AG04449 (cell line): ENCODE data around the gene BRD4.

Source experiments
- CTCF ChIA-PET: fragments of 350-600 bp; formaldehyde crosslinking; extraction: SDS; loops from one replicate; lab custom pipeline; 2021; ENCODE audit warnings: antibody characterized with exemption; lab: Yijun Ruan, JAX
- POLR2A ChIA-PET: fragments of 400-600, 350-600 bp; formaldehyde crosslinking; extraction: SDS; loops from one replicate; lab custom pipeline; 2020; ENCODE audit warnings: antibody characterized with exemption, inconsistent platforms; lab: Yijun Ruan, JAX
- DNase-seq: peaks from one replicate; pipeline ENCODE4 v3.0.0-alpha.2; 2010; ENCODE audit warnings: low read depth, low spot score
- H3K4me3 ChIP-seq: 2 replicates; pipeline ENCODE4 v1.5.1; 2011; ENCODE audit warnings: low read depth, mild to moderate bottlenecking, control low read depth, low read length
- TF ChIP-seq, protein P1 (sequence below): IDR thresholded peaks from one replicate; pipeline ENCODE4 v1.5.1; 2011; ENCODE audit warnings: mild to moderate bottlenecking, moderate library complexity, low read length, control low read depth, inconsistent platforms; ENCODE audit not compliant: insufficient read depth; ENCODE audit errors: missing control alignments

Gene BRD4

GRCh38 chr19:15331419-15332310 is 674 bp downstream of the BRD4 start:
- DNase-seq, result no peak
- CTCF ChIA-PET, result no interaction called here
- TF ChIP-seq, protein P1, sequence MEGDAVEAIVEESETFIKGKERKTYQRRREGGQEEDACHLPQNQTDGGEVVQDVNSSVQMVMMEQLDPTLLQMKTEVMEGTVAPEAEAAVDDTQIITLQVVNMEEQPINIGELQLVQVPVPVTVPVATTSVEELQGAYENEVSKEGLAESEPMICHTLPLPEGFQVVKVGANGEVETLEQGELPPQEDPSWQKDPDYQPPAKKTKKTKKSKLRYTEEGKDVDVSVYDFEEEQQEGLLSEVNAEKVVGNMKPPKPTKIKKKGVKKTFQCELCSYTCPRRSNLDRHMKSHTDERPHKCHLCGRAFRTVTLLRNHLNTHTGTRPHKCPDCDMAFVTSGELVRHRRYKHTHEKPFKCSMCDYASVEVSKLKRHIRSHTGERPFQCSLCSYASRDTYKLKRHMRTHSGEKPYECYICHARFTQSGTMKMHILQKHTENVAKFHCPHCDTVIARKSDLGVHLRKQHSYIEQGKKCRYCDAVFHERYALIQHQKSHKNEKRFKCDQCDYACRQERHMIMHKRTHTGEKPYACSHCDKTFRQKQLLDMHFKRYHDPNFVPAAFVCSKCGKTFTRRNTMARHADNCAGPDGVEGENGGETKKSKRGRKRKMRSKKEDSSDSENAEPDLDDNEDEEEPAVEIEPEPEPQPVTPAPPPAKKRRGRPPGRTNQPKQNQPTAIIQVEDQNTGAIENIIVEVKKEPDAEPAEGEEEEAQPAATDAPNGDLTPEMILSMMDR, result no peak
- peak overlapping the region; percentile 92 for H3K4me3 ChIP-seq
- POLR2A ChIA-PET, result interaction anchor here (0.6 to 1.0 kb wide), 4 partner anchors 44 to 162 kb away, joined by 3 read pairs; no protein-coding TSS in a partner anchor

- CTCF ChIA-PET, result no interaction called here
- H3K4me3 ChIP-seq, result peak overlapping the region; percentile 92
- peak; percentile 52 for DNase-seq
- TF ChIP-seq, protein P1, result no peak
- POLR2A ChIA-PET, result interaction anchor here (0.6 kb wide), 1 partner anchor 162 kb away, joined by 3 read pairs; no protein-coding TSS in a partner anchor
Measured at GRCh38 chr19:15330801-15331418, 1.4 kb downstream of the BRD4 start.

DNA sequence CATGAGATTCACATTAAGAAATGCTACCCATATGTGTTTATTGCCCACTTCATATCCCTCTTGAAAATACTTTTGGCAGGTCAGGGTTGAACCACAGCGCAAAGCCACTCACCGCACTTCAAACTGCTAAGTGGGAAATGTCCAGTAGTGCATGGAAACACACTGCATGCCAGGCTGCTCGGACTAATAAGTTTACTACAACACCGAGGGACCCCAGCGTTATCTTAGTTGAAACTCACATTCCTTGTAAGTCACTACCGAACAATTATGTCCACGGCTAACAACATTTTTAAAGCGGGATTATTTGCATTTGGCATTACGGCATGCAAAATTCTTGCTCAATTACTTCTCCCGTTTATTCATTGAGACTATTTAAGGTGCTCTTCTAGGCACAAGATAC is 4.0 kb downstream of the BRD4 start:
- TF ChIP-seq, protein P1, result no peak
- DNase-seq, result no peak
- CTCF ChIA-PET, result interaction anchor here (1.5 kb wide), 1 partner anchor 76 kb away, joined by 3 read pairs; no protein-coding TSS in a partner anchor
- POLR2A ChIA-PET, result no interaction called here
- H3K4me3 ChIP-seq, result no peak overlapping the region

- ChIA-PET CTCF (interaction anchor here (1.3 kb wide), 1 partner anchor 61 kb away, joined by 3 read pairs; no protein-coding TSS in a partner anchor), POLR2A (interaction anchor here (1.3 kb wide), 1 partner anchor 7 kb away, joined by 3 read pairs; no protein-coding TSS in a partner anchor)
- TF ChIP-seq, protein P1, result no peak
- no peak overlapping the region for H3K4me3 ChIP-seq
- DNase-seq, result no peak
Measured at GRCh38 chr19:15324791-15325519, 7.4 kb downstream of the BRD4 start.

GRCh38 chr19:15323496-15324235 is 8.7 kb downstream of the BRD4 start:
- TF ChIP-seq, protein P1, result no peak
- no peak for DNase-seq
- CTCF ChIA-PET, result no interaction called here
- POLR2A ChIA-PET, result no interaction called here
- H3K4me3 ChIP-seq, result no peak overlapping the region
